GM19397 (cell line): Measurements from ENCODE around the gene CPSF6.
A peak's percentile ranks its signal among the peaks of the same experiment; 100 is the strongest.
"Not testable (repeated sequence)": the region's sequence is repeated elsewhere in the genome, so short reads cannot be mapped to it uniquely, and the experiment has no call there.

Experiments
- ATAC-seq: cut with Tn5 transposase; IDR thresholded peaks from one replicate; pipeline ENCODE4 v1.9.1; 2021; ENCODE audit warnings: mild to moderate bottlenecking, moderate library complexity; ENCODE audit not compliant: unreplicated experiment

Gene CPSF6, protein sequence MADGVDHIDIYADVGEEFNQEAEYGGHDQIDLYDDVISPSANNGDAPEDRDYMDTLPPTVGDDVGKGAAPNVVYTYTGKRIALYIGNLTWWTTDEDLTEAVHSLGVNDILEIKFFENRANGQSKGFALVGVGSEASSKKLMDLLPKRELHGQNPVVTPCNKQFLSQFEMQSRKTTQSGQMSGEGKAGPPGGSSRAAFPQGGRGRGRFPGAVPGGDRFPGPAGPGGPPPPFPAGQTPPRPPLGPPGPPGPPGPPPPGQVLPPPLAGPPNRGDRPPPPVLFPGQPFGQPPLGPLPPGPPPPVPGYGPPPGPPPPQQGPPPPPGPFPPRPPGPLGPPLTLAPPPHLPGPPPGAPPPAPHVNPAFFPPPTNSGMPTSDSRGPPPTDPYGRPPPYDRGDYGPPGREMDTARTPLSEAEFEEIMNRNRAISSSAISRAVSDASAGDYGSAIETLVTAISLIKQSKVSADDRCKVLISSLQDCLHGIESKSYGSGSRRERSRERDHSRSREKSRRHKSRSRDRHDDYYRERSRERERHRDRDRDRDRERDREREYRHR

DNA sequence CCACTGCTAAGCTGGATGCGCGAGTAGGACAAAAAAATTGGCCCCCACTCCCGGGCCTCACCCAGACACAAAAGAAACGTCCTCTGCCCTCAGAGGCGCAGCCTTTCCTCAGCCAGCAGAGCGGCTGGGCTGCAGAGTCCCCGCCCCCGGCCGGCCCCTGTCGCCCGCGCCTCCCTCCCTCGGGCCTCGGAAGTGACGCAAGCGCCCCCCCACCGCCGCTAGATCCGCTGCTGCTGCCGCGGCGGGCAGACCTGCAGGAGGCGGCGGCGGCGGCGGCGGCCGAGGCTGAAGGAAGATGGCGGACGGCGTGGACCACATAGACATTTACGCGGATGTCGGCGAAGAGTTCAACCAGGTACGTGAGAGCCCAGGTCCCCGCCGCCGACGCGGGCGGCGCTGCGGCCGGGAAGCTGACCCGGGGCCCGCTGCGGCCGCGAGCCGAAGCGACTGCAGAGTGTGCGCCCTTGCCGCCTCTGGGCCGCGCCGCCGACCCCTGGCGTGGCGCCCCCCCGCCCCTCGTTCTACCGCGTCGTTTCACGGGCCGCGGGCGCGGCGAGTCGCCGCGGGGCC is at the start of gene CPSF6:
Gene CPSF6, plus strand, starts transcription at position 218 of the 570 bp plus-strand sequence. Its CDS starts 78 bp downstream, at position 296.
- ATAC-seq, result peak; percentile 94

DNA sequence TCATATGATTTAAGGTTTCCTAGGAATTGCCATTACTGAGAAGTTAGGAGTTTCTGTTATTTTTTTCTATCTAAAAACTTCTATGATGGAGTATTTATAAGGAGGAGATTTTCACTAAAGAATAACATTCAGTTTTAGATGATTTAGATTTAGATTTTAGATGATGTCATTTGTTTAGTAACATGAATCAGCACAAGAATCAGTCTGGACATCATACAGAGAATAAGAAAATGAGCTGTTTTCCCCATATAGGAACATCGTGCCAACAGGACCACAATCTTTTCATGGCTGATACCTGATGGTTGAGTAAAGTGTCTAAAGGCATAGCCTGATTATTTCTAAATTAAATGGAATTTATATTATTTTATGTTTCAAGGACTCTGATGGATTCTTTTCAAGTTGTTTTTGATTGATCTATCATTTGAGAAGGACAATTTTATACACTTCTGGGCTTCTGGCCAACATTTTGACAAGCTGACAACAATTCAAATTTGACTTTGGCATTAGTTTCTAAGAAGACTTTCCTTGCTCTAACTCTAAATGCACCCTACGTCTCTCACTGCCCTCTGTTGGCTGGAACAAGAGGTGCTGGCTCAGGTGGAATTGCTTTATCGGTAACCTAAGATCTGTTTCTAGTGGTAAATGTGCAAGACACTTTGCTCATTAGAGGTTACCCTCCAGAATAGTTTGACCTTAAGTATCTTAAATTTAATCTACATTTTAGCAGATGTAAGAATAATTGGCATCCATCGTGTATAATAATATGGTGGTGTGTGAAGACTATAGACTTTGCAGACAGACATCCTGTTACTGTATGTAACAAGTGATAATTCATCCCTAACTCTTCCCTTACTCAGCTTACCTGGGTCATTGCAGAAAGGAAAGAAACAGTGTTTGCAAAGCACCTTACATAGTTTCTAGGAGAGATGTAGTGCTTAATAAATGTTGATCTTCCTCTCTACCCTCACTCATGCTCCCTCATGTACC is 42.8 kb upstream of the CPSF6 start:
- ATAC-seq, result no peak

- ATAC-seq, result not testable (repeated sequence)
Observed at GRCh38 chr12:69199976-69200375, 39.4 kb upstream of the CPSF6 start.

GRCh38 chr12:69204191-69204590 is 35.2 kb upstream of the CPSF6 start:
- ATAC-seq, result no peak

GRCh38 chr12:69210661-69211060 is 28.7 kb upstream of the CPSF6 start:
- no peak for ATAC-seq

DNA sequence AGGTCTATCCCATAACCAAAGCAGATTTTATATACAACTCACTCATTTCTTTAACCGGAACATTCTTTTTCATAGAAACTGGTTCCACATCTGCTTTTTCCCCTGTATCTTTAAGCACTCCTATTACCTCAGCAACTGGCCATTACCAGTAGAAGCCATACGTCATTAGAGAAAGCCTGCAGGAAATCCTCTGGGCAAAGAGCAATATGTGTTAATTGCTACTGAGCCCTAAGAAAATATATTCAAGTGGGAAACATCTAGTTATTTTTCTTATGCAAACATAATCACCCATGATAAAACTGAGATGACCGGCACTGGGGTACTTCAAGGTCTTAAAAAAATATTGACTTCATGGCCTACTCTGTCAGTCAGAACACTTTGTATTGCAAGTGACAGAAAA is 28.2 kb upstream of the CPSF6 start:
- ATAC-seq, result no peak

DNA sequence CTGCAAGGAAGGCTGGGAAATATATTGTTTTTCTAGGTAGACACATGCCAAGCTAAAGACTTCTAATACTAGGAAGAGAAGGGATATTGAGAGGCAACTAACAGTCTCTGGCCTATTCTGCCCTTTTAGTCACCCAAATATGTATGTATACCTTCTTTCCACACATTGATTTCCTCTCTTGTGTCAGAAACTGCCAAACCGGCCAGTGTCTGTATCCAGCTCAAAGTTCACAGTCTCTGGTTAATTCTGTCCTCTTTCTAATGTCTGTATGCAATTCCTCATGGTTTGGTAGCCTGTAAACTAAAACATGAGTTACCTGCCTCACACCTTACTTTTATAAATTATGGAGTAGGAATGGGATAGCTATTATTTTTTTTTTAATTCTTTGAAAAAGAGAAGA is 25.2 kb upstream of the CPSF6 start:
- no peak for ATAC-seq

- ATAC-seq, result no peak
Observed at GRCh38 chr12:69225251-69225910, 14.0 kb upstream of the CPSF6 start.

- no peak for ATAC-seq
Observed at GRCh38 chr12:69231479-69231878, 7.9 kb upstream of the CPSF6 start.

GRCh38 chr12:69238589-69239351 is 599 bp upstream of the CPSF6 start:
- ATAC-seq, result peak; percentile 1

DNA sequence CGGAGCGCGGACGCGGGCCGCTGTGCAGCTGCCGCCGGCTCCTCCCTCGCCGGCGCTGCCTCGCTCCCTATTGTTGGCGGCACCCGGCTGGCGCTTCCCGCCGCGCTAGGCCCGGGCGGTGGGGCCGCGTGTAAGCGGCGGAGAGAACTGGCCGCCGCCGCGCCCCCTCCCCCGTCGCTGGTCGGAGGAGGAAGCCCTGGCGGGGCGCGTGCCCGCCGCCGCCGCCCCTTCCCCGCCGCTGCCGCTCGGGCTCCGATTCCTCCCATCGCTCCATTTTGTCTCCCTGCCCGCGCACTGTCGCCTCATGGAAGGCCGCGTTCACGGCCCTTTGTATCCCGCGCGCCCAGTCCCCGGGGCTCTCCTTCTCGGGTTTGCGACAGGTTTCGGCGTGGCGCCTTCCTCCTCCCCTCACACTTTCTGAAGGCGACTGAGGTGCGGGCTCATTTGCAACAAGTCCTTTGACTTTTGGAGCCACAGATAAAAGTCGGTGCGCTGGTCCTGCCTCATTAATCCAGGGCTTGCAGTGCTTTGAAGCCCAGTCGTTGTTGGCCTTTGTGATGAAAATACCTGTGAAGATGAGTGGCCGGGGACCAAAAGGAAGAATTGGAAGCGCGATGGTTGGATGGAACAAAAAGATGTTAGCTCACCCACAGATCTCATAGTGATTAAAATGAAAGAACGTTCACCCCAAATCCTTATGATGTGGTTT is 707 bp downstream of the CPSF6 start:
- ATAC-seq, result peak; percentile 45

DNA sequence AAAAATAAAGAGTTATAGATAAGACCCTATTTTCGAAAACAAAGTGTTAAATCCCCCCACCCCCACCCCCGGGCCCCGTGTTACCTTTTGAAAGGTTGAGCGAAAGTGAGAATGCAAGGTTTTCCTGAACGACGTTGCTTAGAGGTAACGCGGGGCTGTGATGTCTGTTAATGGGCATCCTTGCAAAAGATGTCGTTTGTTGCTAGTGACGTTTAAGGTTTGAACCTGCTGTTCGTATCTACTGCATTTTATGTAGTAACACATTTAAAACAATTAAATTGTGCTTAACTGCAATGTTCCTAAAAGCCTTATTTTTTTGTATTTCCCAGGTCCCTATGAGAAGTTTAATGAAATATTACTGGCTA is 1.2 kb downstream of the CPSF6 start:
- no peak for ATAC-seq

DNA sequence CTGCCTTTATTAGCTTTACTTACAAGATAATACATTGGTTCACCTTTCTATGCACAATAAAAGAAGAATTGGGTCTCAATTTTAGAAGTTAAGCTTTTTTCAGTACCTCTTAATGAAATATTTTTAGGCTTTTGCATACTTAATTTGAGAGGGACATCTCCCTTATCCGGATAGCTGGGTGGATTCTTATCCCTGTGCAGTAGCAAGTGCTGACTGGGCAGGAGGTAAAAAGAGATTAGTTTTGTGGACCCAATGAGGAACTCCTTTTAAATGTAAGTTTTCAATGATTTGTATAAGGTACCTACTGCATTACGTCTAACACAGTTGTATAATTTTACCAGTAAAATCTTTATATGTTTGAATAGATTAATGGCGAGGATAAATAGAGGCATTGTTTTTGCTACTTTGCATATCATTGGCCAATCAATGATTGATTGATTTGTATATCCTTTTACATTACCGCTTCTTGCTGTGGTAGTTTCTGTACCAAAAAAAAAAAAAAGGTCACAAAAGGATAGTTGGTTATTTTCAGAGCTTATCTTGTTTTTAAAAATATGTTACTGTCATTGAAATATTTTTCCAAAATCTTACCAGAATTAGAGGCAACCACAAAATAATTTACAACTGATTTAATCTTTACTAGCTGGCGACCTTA is 2.2 kb downstream of the CPSF6 start:
- no peak for ATAC-seq

- ATAC-seq, result peak; percentile 22
Observed at GRCh38 chr12:69243099-69244084, 4.0 kb downstream of the CPSF6 start.

- ATAC-seq, result no peak
Observed at GRCh38 chr12:69247268-69248018, 8.1 kb downstream of the CPSF6 start.

GRCh38 chr12:69252033-69252432 is 12.7 kb downstream of the CPSF6 start:
- ATAC-seq, result no peak

DNA sequence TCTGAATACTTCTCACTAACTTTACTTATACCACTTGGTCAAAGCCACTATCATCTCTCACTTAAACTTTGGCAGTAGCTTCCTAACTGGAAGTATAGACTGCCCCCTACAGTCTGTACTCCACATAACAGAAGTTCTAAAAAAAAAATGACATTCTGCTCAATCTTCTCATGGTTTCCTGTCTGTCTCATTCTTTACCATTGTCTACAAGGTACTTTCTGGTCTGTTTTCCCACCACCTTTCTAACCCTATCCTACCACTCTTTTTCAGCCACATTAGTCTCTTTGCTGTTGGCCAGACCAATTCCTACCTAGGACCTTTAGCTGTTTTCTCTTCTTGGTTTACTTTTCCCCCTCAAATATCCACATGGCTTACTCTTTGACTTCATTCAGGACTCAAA is 14.7 kb downstream of the CPSF6 start:
- no peak for ATAC-seq
